Measurements from ENCODE around the gene RHOD. TPM values are rescaled to one million over a fixed set of nuclear protein-coding genes. Genes with fewer than 3 reads are reported as not detected.

The RHOD gene
- total and polyA plus RNA-seq, 2 of the 8 experiments (the other 6 are each of a cell fraction or from before 2014, with no cell fraction given) = 12.1 to 17.6 TPM

GRCh38 chr11:67082071-67082791, 25.6 kb downstream of the RHOD start (continued):
- no peak for TF ChIP-seq CHD7 (IDR thresholded peaks at IDR 0.05; ENCODE audit: insufficient replicate concordance, low read length)
- TF ChIP-seq BRCA1 (IDR thresholded peaks at IDR 0.05; ENCODE audit: low read depth, low read length) = no peak
- TF ChIP-seq PHF8 (conservative IDR thresholded peaks at IDR 0.05; ENCODE audit: low read depth, low read length) = no peak
- no peak for TF ChIP-seq HDAC6 (IDR thresholded peaks at IDR 0.05; ENCODE audit: low read depth, low read length)
- 0 out of 2 replicates have a peak, but pooled peaks have one; percentile 28 for TF ChIP-seq KDM1A (IDR thresholded peaks at IDR 0.05; ENCODE audit: borderline replicate concordance, low read length)
- no peak for TF ChIP-seq MAFK (IDR thresholded peaks at IDR 0.05; ENCODE audit: low read depth, low read length)
- no peak for TF ChIP-seq KDM4A (IDR thresholded peaks at IDR 0.05; ENCODE audit: low read depth, low read length, severe bottlenecking)
- no peak for TF ChIP-seq EP300 (IDR thresholded peaks at IDR 0.05; ENCODE audit: borderline replicate concordance in 1 of 2, low read depth in 2 of 2, low read length in 2 of 2)
- TF ChIP-seq CBX8 (IDR thresholded peaks at IDR 0.05; ENCODE audit: borderline replicate concordance, low read depth, low read length) = no peak
- no peak for TF ChIP-seq EGR1 (IDR thresholded peaks at IDR 0.05; ENCODE audit: borderline replicate concordance, low read depth, low read length)

Measured in H1 (cell line).